Ishikawa (cell line): ENCODE results near the gene OMA1.

Source experiments
- EP300 ChIP-seq: IDR thresholded peaks from 2 replicates; pipeline ENCODE4 v1.6.1; 2012; ENCODE audit warnings: borderline replicate concordance
- FOXM1 ChIP-seq: IDR thresholded peaks from 2 replicates; pipeline ENCODE4 v1.6.1; 2012; ENCODE audit warnings: low read depth, borderline replicate concordance
- TF ChIP-seq, protein P1 (sequence below): IDR thresholded peaks from 2 replicates; pipeline ENCODE4 v1.6.1; 2012
- TF ChIP-seq, protein P2 (sequence below): IDR thresholded peaks from 2 replicates; pipeline ENCODE4 v1.6.1; 2012
- TF ChIP-seq, protein P3 (sequence below): IDR thresholded peaks from 2 replicates; pipeline ENCODE4 v1.6.1; 2012; ENCODE audit warnings: low read depth, mild to moderate bottlenecking

DNA sequence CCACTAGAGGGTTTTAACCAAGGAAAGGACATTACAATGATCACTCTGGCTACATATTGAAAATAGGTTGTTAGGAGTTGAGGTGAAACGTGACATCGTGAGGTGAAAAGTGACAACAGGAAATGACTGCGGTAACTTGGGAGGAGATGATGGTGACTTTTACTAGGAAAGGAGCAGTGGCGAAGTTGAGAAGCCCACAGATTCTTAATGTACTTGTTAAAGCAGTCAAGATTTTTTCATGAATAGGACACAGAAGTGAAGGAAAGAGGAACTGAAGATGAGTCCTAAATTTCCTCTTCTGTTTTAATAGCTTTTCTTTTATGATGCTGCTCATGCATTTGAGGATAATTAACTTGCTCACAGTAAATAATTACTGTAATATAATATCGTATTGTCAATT lies 59.5 kb downstream of the OMA1 start:
- TF ChIP-seq FOXM1: no peak
- TF ChIP-seq, protein P1, sequence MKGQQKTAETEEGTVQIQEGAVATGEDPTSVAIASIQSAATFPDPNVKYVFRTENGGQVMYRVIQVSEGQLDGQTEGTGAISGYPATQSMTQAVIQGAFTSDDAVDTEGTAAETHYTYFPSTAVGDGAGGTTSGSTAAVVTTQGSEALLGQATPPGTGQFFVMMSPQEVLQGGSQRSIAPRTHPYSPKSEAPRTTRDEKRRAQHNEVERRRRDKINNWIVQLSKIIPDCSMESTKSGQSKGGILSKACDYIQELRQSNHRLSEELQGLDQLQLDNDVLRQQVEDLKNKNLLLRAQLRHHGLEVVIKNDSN: no peak
- TF ChIP-seq, protein P2, sequence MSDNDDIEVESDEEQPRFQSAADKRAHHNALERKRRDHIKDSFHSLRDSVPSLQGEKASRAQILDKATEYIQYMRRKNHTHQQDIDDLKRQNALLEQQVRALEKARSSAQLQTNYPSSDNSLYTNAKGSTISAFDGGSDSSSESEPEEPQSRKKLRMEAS: no peak
- TF ChIP-seq EP300: no peak
- TF ChIP-seq, protein P3, sequence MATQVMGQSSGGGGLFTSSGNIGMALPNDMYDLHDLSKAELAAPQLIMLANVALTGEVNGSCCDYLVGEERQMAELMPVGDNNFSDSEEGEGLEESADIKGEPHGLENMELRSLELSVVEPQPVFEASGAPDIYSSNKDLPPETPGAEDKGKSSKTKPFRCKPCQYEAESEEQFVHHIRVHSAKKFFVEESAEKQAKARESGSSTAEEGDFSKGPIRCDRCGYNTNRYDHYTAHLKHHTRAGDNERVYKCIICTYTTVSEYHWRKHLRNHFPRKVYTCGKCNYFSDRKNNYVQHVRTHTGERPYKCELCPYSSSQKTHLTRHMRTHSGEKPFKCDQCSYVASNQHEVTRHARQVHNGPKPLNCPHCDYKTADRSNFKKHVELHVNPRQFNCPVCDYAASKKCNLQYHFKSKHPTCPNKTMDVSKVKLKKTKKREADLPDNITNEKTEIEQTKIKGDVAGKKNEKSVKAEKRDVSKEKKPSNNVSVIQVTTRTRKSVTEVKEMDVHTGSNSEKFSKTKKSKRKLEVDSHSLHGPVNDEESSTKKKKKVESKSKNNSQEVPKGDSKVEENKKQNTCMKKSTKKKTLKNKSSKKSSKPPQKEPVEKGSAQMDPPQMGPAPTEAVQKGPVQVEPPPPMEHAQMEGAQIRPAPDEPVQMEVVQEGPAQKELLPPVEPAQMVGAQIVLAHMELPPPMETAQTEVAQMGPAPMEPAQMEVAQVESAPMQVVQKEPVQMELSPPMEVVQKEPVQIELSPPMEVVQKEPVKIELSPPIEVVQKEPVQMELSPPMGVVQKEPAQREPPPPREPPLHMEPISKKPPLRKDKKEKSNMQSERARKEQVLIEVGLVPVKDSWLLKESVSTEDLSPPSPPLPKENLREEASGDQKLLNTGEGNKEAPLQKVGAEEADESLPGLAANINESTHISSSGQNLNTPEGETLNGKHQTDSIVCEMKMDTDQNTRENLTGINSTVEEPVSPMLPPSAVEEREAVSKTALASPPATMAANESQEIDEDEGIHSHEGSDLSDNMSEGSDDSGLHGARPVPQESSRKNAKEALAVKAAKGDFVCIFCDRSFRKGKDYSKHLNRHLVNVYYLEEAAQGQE: no peak
